ENCODE measurements around the gene PNMA1.

PNMA1 gene

DNA sequence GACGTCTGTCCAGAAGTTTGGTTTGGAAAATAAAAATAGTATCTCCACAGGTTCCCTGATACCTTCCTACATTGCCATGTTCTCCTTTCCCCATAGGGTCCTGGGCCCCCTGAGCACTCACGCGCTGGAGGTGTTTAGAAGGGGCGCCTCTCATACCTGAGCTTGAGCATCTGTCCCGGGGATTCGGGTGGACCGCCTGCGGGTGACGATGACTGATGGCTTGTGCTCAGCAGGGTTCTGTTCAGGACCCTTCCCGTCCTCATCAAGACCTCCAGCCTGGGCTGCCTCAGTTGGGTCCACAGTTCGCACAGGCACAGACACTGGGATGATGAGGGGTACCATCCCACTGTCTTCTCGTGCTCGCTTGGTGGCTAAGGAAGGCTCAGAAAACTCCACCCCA lies 22.7 kb upstream of the PNMA1 start:
- no peak for DNase-seq

DNA sequence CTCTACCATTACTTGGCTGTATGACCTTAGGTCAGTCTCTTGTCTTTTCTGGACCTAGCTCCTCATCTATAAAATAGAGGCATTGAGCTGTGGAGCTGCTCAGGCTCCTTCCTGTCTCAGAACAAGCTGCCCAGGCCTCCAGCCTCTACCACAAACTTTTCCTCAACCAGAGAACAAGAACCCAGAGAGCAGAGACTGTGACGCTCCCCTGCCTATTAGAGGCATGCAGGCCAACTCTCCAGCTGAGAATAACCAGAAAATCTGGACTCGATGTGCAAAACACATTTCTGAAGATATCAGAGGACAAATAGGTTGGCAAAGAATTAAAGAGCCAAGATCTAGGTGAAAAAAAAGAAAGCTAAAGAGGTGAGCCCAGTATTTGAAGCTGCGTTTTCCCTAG lies 17.8 kb upstream of the PNMA1 start:
- DNase-seq: no peak

DNA sequence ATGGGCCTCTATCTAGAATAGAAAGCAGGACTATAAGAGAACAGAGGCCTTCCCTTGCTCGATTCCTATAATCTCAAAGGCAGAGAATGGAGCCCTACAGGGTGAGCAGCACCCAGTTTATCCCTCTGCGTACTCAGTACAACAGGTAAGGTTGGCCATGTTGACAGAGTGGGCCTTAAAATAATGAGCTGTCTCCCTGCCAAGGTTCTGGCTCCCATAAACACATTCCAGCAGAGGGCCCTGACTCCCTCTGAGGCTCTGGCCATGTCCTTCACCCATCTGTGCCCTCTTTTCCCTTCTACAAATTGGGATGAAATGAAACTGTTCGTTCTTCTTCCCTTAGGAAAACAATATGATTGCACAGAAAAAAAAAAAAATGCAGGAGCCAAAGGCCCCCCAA lies 16.9 kb upstream of the PNMA1 start:
- no peak for DNase-seq

DNA sequence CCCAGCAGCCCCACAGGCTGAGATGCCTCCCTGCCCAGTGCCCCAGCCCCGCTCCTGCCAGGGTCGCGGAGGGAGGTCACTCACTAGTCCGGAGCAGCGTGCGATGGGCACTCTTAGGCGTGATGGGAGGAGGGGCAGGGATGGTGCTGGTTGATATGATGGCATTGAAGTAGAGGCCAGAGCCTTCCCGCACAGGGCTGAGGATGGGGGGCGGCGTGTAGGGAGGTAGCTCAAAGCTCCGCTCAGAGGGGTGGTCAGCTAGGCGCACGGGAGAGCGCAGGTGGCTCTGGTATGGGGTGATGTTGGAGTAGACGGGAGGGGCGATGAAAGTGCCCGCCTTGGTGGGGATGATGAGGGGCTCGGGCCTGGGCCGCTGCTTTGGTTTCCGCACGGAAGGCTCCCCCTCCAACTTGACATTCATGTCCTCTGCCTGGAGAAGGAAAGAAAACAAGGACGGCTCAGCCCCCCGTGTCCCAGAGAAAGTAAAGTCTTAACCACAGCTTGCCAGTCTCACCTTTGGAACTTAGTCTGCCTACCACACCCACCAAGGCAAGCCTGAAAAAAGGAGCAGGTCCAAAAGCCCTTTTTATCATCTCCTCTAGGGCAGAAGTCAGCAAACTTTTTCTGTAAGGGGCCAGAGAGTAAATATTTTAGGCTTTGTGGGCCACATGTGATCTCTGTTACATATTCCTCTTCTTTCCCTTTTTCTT lies 15.5 kb upstream of the PNMA1 start:
- DNase-seq: no peak

DNA sequence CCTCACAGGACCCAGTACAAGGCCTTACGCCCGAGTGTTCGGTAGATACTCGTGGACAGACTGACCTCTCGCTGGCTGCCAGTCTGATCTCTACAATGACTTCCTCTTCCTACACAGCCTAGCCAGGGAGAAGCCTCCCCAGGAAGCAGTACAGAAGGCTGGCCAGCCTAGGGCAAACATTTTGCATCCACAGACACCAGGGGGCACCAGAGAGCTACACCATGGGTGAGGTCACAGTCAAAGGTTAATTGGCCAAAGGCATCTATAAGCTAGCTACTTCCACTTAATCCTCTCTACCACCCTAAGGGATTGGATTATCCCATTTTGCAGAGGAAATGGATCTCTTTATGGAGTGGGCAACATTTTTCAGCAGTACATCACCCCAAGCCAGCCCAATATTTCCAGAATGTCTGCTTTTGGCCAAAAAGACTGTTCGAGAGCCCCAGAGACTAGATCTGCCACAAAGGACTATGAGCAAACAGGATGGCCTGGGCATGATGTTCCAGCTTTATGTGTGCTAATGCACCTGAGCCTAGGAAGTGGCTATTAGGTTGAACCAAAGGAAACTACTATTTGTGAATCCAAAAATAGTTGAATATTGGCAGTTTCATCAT lies 14.6 kb upstream of the PNMA1 start:
- DNase-seq: peak; percentile 79

DNA sequence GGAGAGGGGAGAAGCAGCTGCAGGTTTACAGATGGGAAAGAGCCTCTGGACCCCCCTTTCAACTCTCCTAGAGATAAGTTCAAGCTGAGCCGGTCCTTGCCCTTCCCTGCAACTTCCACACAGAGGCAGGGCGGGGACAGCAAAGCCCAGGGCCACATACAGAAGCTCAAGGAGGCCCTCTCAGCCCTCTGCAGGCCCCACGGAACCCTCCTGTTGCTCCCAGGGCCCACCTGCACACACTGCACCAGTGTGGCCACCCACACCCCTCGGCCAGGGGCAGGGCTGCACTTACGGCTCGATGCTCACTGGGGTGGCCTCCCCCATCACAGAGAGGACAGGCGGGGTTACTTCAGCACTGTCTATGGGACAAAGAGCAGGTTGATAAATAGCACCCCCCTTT lies 13.0 kb upstream of the PNMA1 start:
- no peak for DNase-seq

DNA sequence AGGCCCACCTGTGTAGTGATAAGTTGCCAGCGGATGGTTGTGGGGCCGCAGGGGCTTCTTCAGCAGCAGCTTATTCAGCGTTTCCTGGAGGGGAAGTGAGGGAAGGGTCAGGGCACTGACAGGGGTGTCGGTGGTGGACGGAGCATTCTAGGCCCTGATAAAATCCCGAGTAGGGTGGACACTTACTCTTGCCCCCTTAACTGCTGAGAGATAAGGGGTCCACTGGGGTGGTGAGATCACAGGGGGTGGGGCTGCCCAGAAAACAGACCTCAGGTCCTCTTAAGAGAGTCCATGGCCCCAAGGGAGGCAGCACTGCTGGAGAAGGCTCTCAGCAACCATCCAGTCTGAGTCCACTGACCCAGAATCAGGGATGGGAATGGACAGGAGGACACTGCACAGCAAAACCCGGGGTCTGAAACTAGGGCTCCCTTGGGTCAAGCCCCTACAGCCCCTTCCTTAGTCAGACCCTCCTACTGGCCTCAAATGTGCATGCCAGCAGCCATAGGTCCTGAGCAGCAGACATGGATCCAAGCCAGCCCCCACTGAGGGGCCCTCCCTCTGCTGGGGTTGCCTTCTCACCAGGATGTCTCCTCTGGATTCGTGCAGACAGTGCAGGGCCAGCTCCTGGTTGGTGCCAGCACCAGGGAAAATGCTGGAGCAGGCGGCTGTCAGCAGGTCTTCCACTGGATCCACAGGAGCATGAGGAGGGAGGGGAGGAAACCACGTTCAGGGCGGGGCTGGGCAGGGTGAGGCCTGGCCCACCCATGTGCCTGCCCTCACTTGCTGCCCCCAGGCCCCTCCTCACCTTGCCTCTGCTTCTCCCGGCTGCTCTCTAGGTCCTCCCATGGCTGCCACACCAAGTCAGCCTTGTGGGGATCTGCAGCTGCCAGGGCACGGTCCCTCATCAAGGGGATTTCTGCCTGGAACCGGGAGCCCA lies 12.1 kb upstream of the PNMA1 start:
- DNase-seq: no peak

DNA sequence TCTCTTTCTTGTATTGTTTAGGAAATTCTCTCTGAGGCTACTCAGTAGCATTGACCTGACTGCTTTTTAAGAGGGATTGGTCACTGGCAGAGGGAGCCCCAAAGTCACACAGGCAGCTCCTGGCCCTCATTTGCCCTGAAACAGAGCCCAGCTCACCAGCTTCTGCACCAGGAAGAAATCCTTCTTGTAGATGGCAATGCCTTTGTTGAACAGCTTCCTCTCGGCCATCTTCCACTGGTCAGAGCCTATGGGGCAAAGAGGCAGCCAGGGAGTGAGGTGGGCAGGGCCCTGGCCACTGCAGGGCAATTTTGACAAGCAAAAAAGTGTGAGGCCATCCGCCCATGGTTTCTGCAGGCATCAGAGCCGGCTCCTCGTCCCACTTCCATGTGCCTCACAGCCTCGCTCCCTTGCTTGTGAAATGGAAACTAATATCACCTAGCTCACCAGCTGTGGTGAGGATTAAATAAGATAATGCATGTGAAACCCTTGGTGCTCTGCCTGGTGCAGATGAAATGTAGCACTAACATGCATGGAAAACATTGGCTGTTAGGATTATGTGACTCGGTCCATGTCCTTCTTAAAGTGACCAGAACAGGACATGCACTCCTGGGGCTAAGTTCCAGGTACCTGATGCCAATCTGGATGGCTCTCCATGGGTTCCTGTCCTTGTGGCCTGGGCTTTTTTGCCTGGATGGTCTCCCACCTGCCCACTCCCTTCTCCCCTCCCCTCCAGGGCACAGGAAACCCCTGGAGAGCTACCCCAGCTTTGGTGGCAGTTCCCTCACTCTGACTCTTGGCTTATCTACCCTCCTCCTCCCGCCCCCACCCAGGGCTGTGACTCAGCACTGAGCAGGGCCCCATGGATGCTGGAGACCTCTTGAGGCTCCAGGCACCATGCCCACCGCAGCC lies 11.2 kb upstream of the PNMA1 start:
- DNase-seq: no peak

DNA sequence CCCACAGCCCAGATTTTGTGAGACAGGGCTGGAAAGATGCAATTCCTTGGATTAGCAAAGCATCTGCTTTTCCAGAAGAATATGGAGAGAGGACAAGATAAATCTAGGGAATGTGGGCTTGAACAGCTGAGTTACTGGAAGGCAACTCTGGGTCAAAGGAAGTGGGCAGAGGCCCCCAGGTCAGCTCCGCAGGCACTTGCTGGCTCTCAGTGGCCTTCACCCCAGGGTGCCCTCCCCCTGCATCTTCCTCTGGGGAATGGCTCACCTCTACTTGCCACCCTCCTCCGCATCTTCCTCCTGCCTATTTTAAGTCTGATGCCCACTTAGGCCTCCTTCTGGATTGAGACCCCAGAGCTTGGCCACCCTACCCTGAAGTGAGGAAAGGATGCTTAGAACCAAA lies 10.5 kb upstream of the PNMA1 start:
- DNase-seq: no peak

DNA sequence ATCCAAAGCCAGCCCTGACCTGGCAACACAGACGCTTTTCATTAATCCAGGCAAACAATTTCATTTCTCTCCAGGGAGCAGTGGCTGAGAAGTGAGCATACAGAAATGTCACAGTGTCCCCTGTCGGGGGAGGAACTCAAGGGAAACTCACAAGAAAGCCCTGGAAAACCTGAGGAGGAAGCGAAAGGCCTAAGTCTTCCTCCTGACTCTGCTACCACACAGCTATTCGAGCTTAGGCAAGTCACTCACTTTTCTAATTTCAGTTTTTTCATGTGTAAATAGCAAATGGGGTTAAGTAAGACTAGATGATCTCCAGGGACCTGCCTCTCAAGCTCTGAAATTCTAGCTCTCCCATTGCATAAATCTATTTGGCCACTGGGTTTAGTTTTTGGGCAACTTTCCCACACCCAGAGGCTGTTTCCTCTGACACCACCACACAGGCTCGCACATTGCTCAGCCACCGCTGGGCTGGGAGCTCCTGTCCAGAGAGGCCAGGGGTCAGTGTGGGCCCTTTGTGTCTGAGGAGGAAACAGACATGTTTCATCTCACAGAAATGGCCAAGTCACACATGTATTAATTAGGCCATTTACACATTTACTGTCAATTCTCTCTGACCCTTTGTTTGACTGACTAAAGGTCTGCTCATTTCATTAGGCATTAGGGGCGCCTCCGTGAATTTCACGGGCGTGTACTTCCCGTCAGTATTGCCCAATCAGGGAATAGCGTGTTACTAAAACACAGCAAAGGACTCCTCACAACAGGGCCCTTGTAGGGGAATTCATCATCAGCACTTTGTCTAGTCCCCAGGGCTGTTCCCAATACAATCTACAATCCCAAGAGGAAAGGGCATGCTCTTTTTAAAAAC lies 9.8 kb upstream of the PNMA1 start:
- DNase-seq: no peak

DNA sequence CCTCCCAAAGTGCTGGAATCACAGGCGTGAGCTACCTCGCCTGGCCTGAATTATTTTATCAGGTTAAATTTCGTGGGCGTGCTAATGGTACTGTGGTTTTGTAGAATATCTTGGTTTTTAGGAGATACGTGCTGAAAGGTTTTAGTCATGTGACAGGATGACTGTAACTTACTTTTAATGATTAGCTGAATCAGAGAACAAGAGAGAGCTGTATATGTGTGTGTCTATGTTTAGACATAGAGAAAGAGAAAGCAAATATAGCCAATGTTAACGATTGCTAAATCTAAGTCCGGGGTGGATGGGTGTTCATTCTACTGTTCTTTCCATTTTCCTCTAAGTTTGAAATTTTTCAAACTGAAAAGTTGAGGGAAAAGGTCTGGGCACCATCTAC lies 9.2 kb upstream of the PNMA1 start:
- DNase-seq: no peak

DNA sequence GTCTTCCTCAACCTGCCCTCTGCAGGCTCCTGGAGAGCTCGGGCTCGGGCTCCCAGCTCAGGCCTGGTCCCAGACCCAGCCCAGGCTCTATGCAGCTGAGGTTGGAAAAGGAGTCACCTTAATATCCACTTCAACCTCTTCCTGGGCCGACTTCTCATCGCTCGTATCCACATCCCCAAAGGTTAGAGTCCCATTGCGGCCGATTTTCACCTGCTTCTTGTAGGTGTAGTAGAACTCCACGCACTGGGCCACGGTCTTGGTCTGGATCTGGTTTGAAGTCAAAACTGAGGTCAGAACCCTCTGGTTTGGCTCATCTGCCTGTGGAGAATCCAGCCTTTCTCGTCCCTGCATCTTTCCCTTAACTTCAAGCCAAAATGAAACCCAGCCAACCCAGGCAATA lies 8.4 kb upstream of the PNMA1 start:
- DNase-seq: no peak

DNA sequence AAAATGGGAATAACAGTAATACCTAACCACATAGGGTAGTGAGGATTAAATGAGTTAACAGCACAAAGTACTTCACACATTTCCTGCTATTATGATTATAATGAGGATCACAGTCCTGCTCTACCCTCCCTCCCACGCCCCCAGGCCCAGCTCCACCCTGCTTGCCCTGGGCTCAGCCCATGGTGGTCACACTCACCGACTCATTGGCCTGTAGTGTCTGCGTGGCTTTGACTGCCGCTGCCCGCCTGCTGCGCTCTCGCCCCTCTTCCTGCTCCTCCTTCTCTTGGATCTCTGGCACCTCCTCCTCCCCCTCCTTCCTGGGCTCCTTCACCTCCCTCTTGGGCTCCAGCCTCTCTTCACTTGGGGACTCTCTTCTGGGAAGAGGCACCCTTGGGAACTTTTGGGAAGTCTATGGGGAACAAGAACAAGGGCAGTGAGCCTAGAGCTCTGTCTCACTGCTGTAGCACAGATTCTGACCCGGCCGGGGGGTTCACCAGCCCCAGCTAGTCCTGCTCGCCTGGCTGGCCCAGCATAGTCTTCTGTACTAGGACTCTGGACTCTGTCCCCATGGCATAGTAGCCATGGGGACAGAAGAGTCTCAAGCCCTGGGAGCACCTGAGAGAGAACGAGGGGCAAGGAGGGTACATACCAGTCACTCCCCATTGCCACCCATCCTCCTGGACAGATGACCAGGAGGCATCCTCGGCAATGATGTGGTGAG lies 7.1 kb upstream of the PNMA1 start:
- no peak for DNase-seq

DNA sequence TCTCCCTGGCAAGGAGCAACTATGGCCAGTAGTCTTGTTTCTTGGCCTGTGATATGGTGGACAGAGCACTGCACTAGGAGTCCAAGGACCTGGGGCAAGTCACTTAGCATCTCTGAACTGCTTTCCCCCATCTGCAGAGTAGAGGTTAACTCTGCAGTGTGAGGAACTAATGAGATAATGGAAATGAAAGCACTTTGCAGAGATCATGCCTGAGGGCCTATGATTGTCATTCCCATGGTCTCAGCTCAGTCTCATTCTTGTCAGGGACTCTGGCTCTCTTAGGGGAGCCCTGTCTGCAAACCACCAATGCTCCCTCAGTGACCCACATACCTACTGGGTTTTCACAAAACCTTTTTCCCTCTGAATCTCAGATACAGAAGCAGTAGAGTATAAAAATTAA lies 6.5 kb upstream of the PNMA1 start:
- DNase-seq: no peak

DNA sequence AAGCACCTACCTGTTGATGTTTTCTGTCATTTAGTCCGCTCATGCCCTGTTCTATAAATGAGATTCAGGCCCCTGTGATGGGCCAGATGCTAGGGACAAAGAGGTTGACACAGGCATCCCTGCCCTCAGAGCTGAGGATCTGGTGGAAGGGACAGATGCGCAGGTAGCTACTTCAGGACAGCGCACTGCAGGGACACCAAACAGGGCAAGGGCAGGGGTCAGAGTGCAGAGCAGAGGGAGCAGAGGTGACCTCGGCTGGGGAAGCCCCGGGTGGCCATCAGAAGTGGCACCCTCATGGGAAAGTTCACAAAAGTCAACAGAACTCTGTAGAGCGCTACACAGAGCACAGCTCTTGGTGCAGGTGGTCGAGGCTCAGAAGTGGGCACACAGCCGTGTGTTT lies 5.6 kb upstream of the PNMA1 start:
- no peak for DNase-seq

DNA sequence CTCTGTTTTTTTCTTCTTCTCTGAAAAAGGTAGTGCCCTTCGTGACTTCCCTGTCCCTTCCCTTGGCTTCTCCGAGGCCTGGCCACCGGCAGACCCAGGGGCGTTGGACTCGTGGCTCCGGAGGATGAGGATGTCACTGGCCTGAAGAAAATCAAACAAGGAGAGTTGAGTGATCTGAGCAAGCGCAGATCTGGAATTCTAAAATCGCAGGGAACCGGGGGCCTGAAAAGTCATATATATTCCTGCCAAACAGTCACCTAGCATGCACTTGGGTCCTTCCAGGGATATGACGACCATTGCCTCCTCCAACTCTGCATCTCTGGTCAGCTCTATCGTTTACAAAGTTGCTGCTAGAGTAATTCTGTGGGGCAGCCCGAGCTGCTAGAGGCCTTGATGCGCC lies 5.2 kb upstream of the PNMA1 start:
- no peak for DNase-seq

DNA sequence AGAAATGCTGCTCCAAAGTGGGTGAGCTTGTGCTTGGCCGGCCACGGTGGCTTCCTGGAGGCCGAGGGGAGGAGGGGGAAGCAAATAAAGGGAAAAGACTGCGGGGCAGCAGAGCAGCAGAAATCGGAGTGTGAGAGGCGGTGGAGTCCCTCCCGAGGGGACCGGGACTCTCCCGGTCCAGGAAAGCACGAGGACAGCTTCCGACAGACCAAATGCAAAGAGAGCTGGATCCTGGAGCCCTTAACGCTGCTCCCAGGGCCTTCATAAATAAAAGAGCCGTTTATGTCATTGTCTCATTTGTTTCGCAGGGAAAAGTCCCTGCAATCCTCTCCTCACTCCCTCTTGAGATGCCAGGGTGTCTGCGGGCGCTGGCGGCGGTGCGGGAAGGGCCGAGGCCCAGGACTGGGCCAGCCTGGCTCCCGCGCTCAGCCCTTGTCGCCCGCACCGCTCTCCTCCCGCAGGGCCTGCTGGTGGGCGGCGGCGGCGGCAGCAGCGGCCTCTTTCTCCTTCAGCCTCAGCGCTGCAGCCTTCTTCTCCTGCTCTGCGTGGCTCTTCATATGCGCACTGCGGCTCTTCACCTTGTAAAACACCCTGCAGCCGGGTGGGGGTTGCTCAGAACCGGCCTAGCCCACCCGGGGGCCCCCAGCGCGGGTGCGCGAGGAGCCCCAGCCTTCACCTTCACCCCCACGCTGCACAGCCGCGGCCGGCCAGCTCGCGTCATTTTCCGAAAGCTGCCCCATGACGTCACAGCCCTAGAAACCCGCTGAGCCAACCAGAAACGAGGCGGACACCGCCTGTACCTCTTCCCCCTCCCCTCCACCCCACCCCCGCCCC lies 4.5 kb upstream of the PNMA1 start:
- DNase-seq: no peak

DNA sequence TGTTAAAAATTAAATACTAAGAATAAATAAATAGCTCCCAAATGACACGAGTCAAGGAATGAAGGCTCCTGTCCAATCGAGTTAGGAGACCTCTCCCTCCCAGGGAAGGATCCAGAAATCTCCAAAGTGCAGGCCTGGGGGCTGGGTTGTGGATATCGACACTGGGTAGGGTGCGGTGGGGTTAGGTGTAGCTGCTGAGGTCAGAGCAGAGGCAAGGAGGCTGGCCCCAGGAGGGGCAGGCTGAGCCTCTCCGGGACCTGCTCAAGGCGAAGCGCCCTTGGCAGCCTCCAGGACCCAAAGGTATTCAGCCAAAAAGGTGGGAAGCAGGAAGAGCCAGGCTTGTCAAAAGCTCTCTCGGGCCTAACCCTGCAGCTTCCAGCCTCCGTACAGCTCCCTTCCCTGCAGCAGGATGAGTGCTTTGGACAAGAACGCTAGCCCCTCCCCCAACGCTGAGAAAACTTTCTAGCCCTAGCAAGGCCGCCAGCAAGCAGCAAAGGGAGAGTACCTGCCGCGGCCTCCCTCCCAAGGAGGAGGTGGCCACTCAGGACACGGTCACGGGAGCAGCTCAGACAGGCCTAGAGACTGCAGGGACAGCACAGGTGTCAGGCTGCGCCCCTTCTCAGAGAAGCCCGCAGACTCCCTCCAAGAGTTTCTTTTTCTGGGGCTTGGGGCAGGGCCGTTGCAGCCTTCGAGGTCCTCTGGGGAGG lies 3.7 kb upstream of the PNMA1 start:
- DNase-seq: no peak

DNA sequence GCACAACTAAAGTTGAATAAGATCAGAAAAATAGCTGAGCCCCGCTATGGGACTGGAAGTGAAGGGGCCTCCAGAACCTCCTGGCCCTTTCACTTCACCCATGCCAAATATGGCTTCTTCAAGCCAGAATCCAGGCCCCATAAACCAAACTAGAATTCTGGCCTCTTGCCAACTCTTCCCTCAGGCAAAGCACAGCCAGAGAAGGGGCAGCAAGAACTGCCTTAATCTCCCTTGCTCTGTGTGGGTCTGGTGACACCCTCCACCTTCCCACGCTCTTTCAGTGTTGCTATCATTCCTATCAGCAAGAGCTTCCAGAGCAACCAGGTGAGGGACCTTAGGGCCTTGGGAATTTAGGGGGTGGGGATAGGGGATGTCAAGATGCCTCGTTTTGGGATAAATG lies 3.1 kb upstream of the PNMA1 start:
- DNase-seq: no peak

DNA sequence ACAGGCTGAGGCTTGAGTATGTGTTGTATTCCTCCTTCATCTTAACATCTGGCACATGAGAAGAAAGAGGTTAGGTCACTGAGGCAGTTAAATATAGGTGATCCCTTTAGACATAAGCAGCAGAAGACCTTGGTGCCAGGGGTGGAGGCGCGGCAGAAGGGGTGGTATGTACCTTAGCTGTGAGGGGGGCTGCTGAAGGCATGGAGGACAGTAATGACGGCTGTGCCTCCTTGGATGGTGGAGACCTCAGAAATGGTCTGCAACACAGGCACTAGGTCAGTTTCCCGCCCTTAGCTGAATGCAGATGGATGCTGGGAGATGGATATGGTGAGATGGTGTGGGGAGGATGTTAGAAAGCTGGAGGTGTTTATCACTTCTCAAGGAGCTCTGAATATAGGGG lies 1.5 kb upstream of the PNMA1 start:
- no peak for DNase-seq

Data from GDM1 (cell line).